ENCODE results near the gene ULK4.
A peak's percentile ranks its signal among the peaks of the same experiment; 100 is the strongest.

The ULK4 gene

DNA sequence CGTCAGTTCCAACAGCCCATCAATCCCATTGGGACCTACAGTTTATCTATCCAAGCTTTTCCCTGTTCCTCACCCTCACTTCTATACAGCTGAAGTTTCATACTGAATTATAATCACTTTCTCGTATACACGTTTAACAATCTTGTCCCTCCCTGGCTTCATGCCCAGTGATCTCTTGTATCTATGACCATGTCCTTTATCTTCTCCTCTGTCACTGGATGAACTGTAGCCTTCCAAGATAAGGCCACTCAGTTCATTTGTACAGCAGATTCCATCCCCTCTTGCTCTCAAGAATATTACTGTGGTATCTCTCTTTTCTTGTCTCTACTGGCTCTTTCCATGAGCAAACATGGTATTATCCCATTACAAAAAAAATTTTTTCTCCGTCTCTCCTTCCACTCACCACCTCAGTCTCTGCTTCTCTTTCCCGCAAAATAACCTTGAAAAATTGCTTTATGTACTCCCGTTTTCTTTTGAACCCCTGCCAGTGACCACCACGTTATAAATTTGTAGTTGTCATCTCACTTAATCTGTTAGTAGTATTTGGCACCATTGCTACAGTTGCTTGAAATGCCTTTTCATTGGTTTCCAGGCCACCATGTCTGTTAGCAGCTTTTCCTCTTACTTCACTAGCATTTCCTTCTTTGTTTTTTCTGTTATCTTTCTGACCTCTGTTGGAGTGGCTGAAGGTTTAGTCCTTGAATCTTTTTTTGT, 753.2 kb downstream of the ULK4 start:
- no peak for DNase-seq

DNA sequence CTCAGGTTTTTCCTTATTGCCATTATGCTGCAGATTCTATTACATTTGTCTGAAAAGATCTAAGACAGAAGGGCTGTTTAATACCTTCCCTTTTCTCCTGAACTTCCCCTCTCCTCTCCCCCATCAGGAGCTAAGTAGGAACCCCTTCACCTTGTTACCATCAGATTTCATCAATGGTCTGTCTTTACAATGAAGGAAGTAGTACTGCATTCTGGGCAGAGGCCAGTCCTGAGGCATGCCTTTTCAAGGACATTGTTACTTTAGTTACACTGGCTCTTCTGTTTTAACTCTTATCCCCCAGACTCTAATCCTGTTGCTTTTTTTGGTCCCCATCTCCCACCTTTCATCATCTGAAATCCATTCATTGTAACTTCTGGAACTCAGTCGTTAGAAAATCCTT, 754.5 kb downstream of the ULK4 start:
- DNase-seq: no peak

DNA sequence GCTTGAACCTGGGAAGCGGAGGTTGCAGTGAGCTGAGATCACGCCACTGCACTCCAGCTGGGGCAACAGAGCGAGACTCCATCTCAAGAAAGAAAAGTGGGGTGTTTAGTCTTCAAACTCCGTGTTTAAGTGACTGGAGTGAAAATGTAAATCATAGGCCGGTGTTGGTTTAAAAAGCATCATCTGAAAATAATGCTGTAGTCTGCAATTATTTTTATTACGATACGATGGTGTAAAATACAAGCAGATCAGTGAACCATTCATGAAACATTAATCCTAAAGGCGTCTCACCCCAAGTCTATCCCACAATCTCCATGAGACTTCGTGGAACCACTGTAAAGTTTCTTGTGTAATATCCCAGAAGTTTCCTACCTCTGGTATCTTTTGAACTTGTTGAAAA, 756.3 kb downstream of the ULK4 start:
- no peak for DNase-seq

DNA sequence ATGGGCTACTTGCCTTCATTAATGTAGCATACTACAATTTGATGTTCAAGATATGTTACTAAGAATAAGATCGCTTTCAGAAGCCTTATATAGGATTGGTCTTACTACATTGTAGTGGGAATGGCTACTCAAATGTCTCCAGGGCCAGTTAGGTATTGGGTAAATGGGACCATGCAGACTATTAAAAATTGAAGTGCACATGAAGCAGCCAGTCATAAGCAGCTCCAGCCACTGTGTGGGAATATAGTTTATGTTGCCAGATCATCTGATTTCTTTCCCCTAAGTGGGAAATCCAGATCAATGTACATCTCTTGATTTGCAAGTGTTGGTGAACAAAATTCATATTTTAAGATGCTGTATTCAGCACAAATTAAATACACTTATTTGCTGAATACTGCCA, 757.5 kb downstream of the ULK4 start:
- no peak for DNase-seq

DNA sequence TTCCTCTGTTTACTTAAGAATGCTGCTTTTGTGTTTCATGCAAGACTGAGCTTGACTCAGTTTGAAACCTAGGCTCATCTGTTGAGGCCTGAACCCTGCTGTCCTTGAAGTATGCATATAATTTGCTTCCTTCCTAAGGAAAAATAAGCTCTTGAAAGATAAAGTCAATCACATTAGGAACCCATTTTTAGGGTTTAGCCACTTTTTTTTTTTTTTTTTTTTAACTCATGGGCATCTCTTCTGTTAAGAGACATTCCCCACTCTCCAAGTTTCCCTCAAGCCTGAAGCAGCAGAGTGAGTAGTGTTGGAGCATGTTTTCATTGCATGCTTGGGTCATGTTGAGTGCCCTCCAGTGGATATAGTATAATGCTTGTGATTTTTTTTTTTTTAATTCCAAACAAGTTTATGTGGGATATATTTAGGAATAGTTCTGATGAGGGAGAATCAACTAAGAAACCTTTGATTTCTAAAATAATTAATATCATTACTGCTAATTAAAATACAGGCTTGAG, 759.0 kb downstream of the ULK4 start:
- peak; percentile 16 for DNase-seq

DNA sequence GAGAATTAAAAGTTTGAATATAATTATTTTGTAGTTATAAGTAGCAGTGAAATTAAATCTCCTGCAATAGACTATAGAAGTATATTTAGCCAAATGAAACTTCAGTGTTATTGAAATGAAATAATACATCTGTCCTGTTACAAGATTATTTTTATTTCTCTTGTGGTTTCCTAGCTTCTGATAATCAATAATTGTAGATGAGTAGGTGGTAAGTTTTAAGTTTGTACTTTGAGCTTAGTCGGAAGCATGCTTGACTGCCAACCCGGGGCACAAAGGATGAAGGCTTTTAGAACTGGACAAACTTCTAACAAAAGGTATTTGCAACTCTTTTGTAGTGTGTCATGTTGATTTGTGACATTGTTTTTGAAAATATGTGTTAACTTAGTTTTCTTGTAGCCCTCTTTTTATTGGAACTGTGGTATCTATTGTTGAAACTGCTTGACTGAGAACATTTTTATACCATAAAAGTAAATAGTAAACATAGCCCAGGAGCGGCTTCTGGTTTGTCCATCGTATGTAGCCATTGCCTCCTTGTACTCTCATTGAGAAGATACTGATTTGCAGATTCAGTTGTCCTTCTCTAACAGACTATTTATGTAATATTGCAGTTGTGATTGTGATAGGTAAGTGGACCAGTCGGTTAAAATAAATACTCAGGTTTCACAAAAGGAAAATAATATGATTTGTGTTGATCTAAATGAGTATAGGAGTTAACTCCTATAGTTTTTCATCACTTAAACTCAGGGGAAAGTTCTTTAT, 759.6 kb downstream of the ULK4 start:
- no peak for DNase-seq

DNA sequence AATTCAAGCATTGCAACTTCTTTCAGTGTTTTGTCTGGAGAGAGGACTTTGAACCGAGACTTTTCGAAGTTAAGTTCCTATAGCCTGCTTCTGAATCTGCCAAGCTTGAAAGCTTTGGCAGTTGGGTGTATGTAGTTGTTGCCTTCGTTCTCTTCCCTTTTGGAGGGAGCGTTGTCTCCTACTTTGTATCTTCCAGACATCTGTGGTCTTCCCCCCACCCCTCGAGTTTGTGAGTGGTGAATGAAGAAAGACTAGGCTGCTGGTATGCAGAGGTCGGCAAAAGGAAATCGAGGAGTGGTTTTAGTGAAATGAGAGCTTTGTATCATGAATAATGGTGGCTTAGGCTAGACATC, 761.3 kb downstream of the ULK4 start:
- DNase-seq: peak; percentile 51

DNA sequence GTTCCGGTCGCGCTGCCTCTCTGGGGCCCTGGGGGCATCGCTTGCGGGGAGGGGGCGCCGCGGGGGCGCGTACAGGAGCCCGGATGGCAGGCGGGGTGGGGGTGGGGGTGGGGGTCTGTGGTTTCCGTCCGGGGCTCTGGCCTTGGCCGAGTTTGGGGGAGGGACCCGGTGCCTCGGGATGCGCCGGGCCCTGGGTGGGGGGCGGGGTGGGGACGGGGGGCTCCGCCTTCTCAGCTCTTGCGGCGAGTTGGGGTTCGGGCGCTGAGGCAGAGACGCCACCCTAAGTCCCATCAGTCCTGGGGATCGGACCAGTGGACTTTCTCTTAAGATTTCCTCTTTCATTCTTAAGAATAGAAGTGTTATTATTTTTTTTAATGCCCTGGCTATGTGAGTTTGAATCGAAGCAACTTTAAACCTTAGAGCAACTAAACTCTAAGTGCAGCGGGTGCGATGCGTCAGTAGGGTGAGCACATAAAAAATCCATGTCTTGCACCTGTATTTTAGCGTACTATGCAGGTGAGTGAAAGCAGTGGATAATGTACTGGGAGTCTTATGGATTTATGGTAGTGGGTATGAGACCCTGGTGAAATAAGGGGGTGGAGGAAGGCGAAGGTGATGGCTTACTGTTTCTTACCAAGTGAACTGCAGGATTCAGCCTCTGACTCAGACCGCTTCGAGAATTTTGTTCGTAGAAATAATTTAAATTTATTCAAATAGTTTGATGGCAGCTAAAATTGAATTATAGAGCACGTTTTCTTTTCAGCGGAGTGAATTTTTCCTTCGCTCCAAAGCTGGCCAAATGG, 761.8 kb downstream of the ULK4 start:
- peak; percentile 64 for DNase-seq

DNA sequence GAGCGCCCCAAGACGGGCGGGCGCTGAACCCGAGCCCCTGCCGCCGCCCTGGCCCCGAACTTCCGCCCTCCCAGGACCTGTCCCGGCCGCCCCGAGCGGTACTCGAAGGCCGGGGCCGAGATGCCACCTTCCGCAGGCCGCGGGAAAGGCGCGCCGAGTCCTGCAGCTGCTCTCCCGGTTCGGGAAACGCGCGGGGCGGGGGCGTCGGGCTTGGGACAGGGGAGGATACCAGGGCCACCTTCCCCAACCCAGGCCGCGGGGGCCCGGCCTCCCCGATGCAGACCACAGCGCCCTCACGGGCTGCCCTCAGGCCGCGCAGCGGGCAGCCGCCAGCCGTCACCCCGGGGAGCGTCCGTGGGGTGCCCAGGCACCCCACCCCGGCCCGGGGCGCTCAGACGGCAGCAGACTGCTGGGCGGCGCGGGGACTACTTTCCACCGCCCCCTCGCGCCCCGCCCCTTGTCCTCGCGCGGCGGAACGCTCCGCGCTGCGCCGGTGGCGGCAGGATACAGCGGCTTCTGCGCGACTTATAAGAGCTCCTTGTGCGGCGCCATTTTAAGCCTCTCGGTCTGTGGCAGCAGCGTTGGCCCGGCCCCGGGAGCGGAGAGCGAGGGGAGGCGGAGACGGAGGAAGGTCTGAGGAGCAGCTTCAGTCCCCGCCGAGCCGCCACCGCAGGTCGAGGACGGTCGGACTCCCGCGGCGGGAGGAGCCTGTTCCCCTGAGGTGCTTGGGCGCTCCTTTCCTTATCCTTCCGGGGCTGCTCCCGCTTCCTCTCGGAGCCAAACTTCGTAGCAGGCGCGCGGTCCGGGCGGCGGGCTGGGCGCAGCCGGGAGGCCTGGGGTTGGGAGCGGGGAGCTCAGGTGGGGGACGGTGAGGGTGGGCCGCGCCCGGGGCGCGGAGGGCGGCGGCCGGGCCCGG, 762.7 kb downstream of the ULK4 start, which contains the start of gene CTNNB1:
TSS of gene CTNNB1 (plus strand) at position 556 of the 916 bp plus-strand sequence. CDS start 24,564 bp downstream, outside the sequence.
- DNase-seq: peak; percentile 92

DNA sequence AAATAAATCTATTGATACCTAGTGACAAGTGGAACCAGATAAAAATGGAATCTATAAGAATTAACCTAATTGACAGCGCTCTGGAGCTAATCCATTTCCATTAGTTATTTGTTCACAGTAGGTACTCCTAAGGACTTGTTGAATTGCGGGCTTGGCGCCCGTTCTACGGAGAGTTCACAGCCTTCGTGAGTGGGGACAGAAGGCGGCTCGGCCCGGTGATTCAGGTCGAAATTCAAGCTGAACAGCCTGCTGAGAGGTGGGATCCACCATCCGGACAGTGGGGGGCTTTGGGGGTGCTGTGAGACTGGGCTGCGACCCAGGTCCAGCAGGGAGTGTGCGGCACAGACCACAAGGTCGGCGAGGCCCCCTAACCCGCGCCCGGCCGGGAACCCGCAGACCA, 763.4 kb downstream of the ULK4 start:
- peak; percentile 29 for DNase-seq

DNA sequence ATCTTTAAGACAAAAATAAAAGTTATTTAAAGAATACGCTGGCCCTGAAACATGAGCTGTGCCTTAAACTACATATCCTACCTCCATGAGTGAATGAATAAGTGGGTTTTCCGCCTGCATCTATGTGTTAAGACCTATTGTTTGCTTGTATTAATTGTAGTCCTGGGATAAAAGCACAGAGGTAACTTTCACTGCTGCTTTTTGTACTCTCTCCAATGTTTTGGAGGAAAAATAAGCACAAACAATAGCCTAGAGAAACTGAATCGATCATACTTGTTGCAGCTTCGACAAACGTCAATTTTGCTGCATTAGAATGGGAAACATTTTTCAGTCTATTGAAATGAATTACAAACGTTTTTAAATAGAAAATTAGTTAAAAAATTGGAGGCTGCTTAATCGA, 763.9 kb downstream of the ULK4 start:
- DNase-seq: no peak

Data from CD4-positive, alpha-beta T cell treated with Interleukin-17A for 4 hours (primary cell).